Suprapubic skin (tissue), 4 donors: ENCODE measurements around the gene RASSF8. TPM values are rescaled to one million over a fixed set of nuclear protein-coding genes. Genes with fewer than 3 reads are reported as not detected.
A peak's percentile ranks its signal among the peaks of the same experiment; 100 is the strongest.

ENCODE experiments used
- DNase-seq, 2 donors: peaks; one replicate each; pipeline ENCODE4 v3.0.0-alpha.2; 2019; ENCODE audit warnings: low spot score in 2 of 2
- H3K27ac ChIP-seq: fragments of 200-600 bp; sonication (generic); one replicate; pipeline ENCODE4 v1.5.1; 2019
- H3K27me3 ChIP-seq: fragments of 200-600 bp; sonication (generic); one replicate; pipeline ENCODE4 v1.5.1; 2019
- H3K36me3 ChIP-seq: fragments of 200-600 bp; sonication (generic); one replicate; pipeline ENCODE4 v1.5.1; 2019
- H3K4me1 ChIP-seq: fragments of 200-600 bp; sonication (generic); one replicate; pipeline ENCODE4 v1.5.1; 2019
- H3K4me3 ChIP-seq: fragments of 200-600 bp; sonication (generic); one replicate; pipeline ENCODE4 v1.5.1; 2019; ENCODE audit warnings: mild to moderate bottlenecking
- H3K9me3 ChIP-seq: fragments of 200-600 bp; sonication (generic); one replicate; pipeline ENCODE4 v1.5.1; 2019
- EP300 ChIP-seq: sonication (generic); formaldehyde crosslinking; IDR thresholded peaks from one replicate; pipeline ENCODE4 v1.6.1; 2017; ENCODE audit warnings: antibody characterized with exemption
- POLR2A ChIP-seq, 2 donors: fragments of 450-650 bp; IDR thresholded peaks; one replicate each; pipeline ENCODE4 v1.6.1; 2017; ENCODE audit warnings: antibody characterized with exemption in 2 of 2, mild to moderate bottlenecking in 2 of 2, moderate library complexity in 2 of 2
- POLR2AphosphoS5 ChIP-seq, 3 donors: sonication (generic); formaldehyde crosslinking; IDR thresholded peaks; one replicate each; pipeline ENCODE4 v1.6.1; 2017; ENCODE audit warnings: antibody characterized with exemption in 3 of 3
- WGBS: methylation state at CpG from one replicate; pipeline ENCODE4 v1.1.5; 2018; 5-methylcytosine and 5-hydroxymethylcytosine counted together
- total RNA-seq, 4 donors: library from RNA; depleted of rRNA; stranded (reverse); fragments of >200 nt; gene quantifications; one replicate each; pipeline ENCODE4 v1.1.0, GENCODE V29; 2016
- TF ChIP-seq, protein P1 (sequence below), 2 donors: fragments of 200-600 bp in 1 of 2; fragments of 450-650 bp in 1 of 2; sonication (generic) in 1 of 2; IDR thresholded peaks; one replicate each; pipeline ENCODE4 v1.5.1; 2016 to 2019; ENCODE audit warnings: antibody characterized with exemption in 2 of 2, mild to moderate bottlenecking in 1 of 2, moderate library complexity in 1 of 2

RASSF8 gene
- total RNA-seq, 4 donors from 2014 or later, result 5.4 to 14.2 (median 6.1) TPM

DNA sequence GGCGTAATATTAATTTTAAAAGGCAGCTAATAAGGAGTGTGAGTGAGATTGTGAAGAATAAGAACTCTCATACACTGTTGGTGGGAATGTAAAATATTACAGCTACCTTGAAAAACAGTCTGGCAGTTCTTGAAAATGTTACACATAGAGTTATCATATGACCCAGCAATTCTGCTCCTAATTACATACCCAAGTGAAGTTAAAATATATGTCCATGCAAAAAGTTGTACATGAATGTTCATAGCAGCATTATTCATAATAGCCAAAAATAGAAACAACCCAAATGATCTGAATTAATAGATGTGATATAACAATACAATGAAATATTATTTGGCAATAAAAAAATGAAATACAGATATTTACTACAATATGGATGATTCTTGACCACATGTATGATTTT is 68.2 kb downstream of the RASSF8 start:
- H3K27me3 ChIP-seq, result no peaks in the 10 kb centered on the region
- H3K4me1 ChIP-seq, result peaks cover 4% of the 10 kb centered on the region
- no peak for DNase-seq
- H3K27ac ChIP-seq, result no peak overlapping the region
- no peak overlapping the region for H3K4me3 ChIP-seq
- 94% methylated on average over 1 of the region's 1 CpG for WGBS
- H3K36me3 ChIP-seq, result no peaks in the 10 kb centered on the region
- H3K9me3 ChIP-seq, result no peaks in the 10 kb centered on the region
- TF ChIP-seq POLR2AphosphoS5 (IDR thresholded peaks at IDR 0.05) (no peak), EP300 (no peak), POLR2A (IDR thresholded peaks at IDR 0.05) (no peak)
- TF ChIP-seq, protein P1, sequence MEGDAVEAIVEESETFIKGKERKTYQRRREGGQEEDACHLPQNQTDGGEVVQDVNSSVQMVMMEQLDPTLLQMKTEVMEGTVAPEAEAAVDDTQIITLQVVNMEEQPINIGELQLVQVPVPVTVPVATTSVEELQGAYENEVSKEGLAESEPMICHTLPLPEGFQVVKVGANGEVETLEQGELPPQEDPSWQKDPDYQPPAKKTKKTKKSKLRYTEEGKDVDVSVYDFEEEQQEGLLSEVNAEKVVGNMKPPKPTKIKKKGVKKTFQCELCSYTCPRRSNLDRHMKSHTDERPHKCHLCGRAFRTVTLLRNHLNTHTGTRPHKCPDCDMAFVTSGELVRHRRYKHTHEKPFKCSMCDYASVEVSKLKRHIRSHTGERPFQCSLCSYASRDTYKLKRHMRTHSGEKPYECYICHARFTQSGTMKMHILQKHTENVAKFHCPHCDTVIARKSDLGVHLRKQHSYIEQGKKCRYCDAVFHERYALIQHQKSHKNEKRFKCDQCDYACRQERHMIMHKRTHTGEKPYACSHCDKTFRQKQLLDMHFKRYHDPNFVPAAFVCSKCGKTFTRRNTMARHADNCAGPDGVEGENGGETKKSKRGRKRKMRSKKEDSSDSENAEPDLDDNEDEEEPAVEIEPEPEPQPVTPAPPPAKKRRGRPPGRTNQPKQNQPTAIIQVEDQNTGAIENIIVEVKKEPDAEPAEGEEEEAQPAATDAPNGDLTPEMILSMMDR (IDR thresholded peaks at IDR 0.05), result no peak

DNA sequence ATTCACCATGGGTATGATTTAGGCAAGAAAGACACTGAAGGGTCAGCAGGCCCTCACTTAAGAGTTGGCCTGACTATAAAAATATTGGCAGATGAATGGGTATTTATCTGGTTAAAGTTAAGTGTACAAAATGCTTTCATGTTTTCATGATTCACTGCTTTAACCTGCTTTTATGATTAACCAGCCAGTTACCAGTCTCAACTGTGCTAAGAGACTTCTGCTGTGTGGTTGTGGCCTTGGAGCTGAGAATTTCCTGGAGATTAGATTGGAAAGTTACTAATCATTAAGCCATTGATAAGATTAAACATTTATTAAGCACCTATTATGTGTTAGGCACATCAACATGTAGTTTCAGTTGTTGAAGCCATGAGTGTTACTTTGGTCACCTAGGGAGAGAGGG is 68.9 kb downstream of the RASSF8 start:
- Histone ChIP-seq H3K36me3 (no peaks in the 10 kb centered on the region), H3K27ac (no peak overlapping the region), H3K4me1 (peaks cover 8% of the 10 kb centered on the region), H3K27me3 (no peaks in the 10 kb centered on the region), H3K4me3 (no peak overlapping the region), H3K9me3 (no peaks in the 10 kb centered on the region)
- DNase-seq, result no peak
- TF ChIP-seq, protein P1 (IDR thresholded peaks at IDR 0.05), result no peak
- TF ChIP-seq POLR2AphosphoS5 (IDR thresholded peaks at IDR 0.05) (no peak), EP300 (no peak), POLR2A (IDR thresholded peaks at IDR 0.05) (no peak)

DNA sequence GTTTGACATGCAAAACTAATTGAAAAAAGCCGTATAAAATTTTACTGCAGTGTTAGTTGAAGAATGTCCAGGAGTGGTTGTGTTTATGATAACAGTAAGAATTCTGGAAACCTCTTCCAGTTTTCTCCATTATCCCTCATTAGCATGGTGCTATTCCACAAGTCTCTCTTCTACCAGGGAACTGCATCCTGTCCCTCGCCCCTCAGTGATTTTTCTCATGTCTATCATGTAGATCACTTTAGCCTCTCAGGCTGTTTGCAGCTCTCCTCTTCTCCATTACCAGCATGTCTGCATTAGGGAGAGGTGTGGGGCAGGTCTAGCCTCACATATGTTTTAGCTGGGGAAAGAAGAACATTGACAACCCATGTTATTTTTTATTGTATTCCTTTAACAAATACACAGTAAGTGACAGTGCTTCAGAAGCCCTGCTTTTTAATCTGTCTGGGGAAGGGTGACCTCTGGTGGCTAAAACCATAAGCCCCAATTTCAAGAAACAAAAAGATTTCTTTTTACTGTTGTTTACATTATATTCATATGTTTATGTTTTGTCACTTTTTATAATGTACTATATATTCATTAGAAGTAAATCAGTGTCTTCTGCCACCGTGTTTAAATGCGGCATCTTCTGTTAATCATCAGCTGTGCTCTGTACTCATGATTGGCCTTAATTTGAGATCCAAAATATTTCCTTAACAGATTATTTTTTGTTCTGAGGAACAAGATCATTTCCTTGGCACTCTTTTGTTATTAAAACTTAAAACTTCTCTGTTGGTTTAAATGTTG is 70.7 kb downstream of the RASSF8 start:
- H3K36me3 ChIP-seq, result no peaks in the 10 kb centered on the region
- no peak overlapping the region for H3K27ac ChIP-seq
- H3K27me3 ChIP-seq, result no peaks in the 10 kb centered on the region
- no peak for TF ChIP-seq POLR2AphosphoS5 (IDR thresholded peaks at IDR 0.05)
- TF ChIP-seq, protein P1 (IDR thresholded peaks at IDR 0.05), result peak; percentile 57 to 73
- TF ChIP-seq POLR2A (IDR thresholded peaks at IDR 0.05), result no peak
- TF ChIP-seq EP300, result no peak
- peaks cover 13% of the 10 kb centered on the region for H3K4me1 ChIP-seq
- no peak for DNase-seq
- no peaks in the 10 kb centered on the region for H3K9me3 ChIP-seq
- 46% methylated on average over 4 of the region's 4 CpGs for WGBS
- no peak overlapping the region for H3K4me3 ChIP-seq

DNA sequence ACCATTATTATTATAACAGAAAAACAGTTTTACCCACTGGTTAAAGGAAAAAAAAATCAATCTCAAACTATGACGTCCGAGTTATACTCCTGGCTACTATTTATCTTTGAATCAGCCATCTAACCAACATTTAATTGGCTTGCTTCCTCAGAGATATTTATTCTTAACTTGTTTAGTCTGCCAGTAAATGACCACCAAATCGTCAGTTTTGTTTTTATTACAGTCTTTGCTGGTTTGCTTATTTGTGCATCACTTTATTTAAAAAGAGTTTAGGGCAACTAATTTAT is 71.2 kb downstream of the RASSF8 start:
- no peak for TF ChIP-seq EP300
- TF ChIP-seq, protein P1 (IDR thresholded peaks at IDR 0.05), result no peak
- no peak for TF ChIP-seq POLR2A (IDR thresholded peaks at IDR 0.05)
- TF ChIP-seq POLR2AphosphoS5 (IDR thresholded peaks at IDR 0.05), result no peak
- no peaks in the 10 kb centered on the region for H3K9me3 ChIP-seq
- DNase-seq, result no peak
- WGBS, result 55% methylated on average over 3 of the region's 3 CpGs
- H3K27ac ChIP-seq, result no peak overlapping the region
- H3K4me1 ChIP-seq, result peaks cover 13% of the 10 kb centered on the region
- no peaks in the 10 kb centered on the region for H3K27me3 ChIP-seq
- no peak overlapping the region for H3K4me3 ChIP-seq
- no peaks in the 10 kb centered on the region for H3K36me3 ChIP-seq

DNA sequence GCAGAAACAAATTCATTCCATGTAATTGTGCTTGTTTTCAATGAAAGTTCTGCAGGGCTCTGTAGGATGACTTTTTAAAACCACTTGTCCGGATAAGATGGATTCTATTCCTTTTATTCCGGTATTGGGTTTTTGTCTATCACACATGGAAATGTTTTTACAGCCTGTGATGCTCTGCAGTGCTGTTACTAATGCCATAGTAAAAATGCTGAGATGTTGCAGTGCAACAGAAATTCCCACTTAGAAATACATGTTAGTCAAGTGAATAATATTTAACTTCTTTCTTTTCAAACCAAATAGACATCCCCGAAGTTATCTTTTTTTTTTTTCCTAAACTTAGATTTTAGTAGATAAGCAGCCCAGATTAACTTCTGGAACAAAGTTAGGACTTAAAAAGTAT is 71.9 kb downstream of the RASSF8 start:
- H3K9me3 ChIP-seq, result no peaks in the 10 kb centered on the region
- TF ChIP-seq POLR2A (IDR thresholded peaks at IDR 0.05) (no peak), POLR2AphosphoS5 (IDR thresholded peaks at IDR 0.05) (no peak), EP300 (no peak)
- TF ChIP-seq, protein P1 (IDR thresholded peaks at IDR 0.05), result no peak
- no peak overlapping the region for H3K27ac ChIP-seq
- H3K27me3 ChIP-seq, result no peaks in the 10 kb centered on the region
- WGBS, result 70% methylated on average over 3 of the region's 3 CpGs
- H3K36me3 ChIP-seq, result no peaks in the 10 kb centered on the region
- H3K4me3 ChIP-seq, result no peak overlapping the region
- DNase-seq, result no peak
- peaks cover 13% of the 10 kb centered on the region for H3K4me1 ChIP-seq
